WERI-Rb-1 (cell line): ENCODE data around the gene COL8A1.

Experiments used
- DNase-seq: peaks from one replicate; pipeline ENCODE4 v3.0.0-alpha.2; 2020
- H3K27ac ChIP-seq: fragments of 250-450 bp; sonication (Bioruptor Pico); 2 replicates; pipeline ENCODE4 v1.5.1; 2020; ENCODE audit warnings: mild to moderate bottlenecking, moderate library complexity
- H3K27me3 ChIP-seq: fragments of 250-450 bp; sonication (Bioruptor Pico); 2 replicates; pipeline ENCODE4 v1.5.1; 2021; ENCODE audit warnings: mild to moderate bottlenecking, low read depth, moderate library complexity; ENCODE audit not compliant: insufficient read depth, severe bottlenecking
- H3K36me3 ChIP-seq: fragments of 250-450 bp; sonication (Bioruptor Pico); 2 replicates; pipeline ENCODE4 v1.5.1; 2020; ENCODE audit warnings: mild to moderate bottlenecking, moderate library complexity
- H3K4me3 ChIP-seq: 2 replicates; pipeline ENCODE4 v1.5.1; 2011; ENCODE audit warnings: low read depth, mild to moderate bottlenecking, control low read depth, low read length
- H3K9me3 ChIP-seq: fragments of 250-450 bp; sonication (Bioruptor Pico); 2 replicates; pipeline ENCODE4 v1.5.1; 2021; ENCODE audit warnings: mild to moderate bottlenecking, moderate library complexity; ENCODE audit not compliant: severe bottlenecking
- TF ChIP-seq, protein P1 (sequence below): IDR thresholded peaks from 2 replicates; pipeline ENCODE4 v1.5.1; 2011; ENCODE audit warnings: low read depth, mild to moderate bottlenecking, control low read depth, inconsistent platforms, low read length

COL8A1 gene

DNA sequence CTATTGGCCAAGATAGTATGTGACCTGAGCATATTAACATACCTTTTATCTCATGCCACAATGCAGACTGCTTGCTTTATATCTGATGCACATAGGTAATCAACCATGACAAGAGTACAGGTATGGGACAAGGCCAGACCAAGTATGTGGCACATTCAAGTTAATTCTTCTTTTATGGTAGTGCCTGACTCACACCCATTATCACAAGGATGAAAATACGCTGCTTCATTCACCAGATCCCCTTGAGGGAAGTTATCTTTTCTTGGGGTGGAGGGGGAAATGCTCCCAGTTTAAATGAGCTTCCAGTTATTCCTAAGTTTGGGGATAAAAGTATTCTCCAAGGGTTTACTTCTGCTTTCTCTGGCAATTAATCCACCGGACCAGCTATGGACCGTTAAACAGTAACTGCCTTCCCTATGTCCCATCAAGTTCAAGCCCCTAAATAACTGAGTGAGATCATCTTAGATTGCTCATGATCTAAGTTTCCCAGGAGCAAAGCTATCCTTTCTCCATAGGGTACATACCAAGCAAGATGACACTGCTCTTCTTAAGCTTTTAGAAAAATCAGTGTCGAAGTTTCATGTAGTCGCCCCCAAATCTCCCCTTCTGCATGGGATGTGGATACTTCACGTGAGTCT, 1.9 kb downstream of the COL8A1 start:
- no peaks in the 10 kb centered on the region for H3K27me3 ChIP-seq
- DNase-seq: no peak
- TF ChIP-seq, protein P1, sequence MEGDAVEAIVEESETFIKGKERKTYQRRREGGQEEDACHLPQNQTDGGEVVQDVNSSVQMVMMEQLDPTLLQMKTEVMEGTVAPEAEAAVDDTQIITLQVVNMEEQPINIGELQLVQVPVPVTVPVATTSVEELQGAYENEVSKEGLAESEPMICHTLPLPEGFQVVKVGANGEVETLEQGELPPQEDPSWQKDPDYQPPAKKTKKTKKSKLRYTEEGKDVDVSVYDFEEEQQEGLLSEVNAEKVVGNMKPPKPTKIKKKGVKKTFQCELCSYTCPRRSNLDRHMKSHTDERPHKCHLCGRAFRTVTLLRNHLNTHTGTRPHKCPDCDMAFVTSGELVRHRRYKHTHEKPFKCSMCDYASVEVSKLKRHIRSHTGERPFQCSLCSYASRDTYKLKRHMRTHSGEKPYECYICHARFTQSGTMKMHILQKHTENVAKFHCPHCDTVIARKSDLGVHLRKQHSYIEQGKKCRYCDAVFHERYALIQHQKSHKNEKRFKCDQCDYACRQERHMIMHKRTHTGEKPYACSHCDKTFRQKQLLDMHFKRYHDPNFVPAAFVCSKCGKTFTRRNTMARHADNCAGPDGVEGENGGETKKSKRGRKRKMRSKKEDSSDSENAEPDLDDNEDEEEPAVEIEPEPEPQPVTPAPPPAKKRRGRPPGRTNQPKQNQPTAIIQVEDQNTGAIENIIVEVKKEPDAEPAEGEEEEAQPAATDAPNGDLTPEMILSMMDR: no peak
- H3K4me3 ChIP-seq: no peak overlapping the region
- no peaks in the 10 kb centered on the region for H3K9me3 ChIP-seq
- no peak overlapping the region for H3K27ac ChIP-seq
- no peaks in the 10 kb centered on the region for H3K36me3 ChIP-seq

DNA sequence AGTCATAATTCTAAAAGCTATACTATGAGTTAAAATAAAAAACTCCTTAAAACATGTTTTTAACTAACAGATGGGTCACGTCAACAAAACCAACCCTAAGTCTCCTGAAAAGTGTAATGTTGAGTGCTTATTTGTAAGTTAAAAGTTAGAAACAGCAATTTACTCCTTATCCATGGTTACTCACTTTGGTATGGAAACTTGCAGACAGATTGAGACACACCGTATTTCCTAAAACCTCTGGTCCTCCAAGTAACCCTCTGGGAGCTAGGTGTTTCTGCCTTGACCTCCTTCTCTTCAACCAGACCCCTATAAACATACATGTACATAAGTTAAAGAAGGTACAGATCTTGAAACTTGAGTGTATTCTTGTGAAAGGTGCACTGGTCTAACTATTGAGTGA, 3.1 kb downstream of the COL8A1 start:
- Histone ChIP-seq H3K4me3 (no peak overlapping the region), H3K9me3 (no peaks in the 10 kb centered on the region), H3K36me3 (no peaks in the 10 kb centered on the region), H3K27ac (no peak overlapping the region), H3K27me3 (no peaks in the 10 kb centered on the region)
- no peak for DNase-seq
- TF ChIP-seq, protein P1: no peak

DNA sequence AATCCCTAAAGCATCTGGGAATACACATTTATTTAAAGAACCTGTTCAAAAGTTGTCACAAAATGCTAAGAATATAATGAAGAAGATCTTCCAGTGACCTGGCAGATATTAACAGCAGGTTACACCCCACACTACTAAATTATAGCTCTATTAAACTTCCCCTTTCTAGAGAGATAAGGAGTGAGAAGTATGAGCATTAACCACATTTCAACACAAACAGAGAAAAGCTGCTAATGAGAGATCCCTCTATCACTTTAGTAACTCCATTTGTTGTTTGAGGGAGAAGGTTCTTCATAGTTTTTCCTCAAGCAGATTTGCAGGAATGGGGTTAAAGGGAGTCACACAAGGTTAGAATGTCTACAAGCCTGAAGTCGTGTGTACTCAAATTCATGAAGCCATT, 3.6 kb downstream of the COL8A1 start:
- no peak overlapping the region for H3K4me3 ChIP-seq
- no peaks in the 10 kb centered on the region for H3K36me3 ChIP-seq
- H3K27me3 ChIP-seq: no peaks in the 10 kb centered on the region
- DNase-seq: no peak
- TF ChIP-seq, protein P1: no peak
- no peaks in the 10 kb centered on the region for H3K9me3 ChIP-seq
- H3K27ac ChIP-seq: no peak overlapping the region

DNA sequence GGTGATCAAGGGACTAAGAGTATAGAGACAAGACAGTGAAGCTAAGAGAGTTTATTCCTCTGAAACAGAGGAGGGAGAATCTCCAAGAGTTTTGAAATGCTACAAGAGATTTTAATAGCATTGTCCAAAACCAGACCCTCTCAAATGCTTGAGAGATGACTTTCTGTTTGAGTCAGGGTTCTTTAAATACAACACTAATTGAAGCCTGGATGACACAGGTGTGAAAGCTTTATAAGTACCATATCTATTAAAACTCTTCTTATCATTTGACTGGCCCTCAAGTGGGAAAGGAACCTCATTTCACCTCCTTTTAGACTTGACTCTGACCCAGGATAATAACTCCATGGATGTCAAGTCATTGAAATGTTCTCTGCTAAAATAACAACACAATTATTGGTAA, 5.6 kb downstream of the COL8A1 start:
- Histone ChIP-seq H3K9me3 (no peaks in the 10 kb centered on the region), H3K4me3 (no peak overlapping the region), H3K27me3 (no peaks in the 10 kb centered on the region), H3K27ac (no peak overlapping the region), H3K36me3 (no peaks in the 10 kb centered on the region)
- no peak for DNase-seq
- TF ChIP-seq, protein P1: no peak

DNA sequence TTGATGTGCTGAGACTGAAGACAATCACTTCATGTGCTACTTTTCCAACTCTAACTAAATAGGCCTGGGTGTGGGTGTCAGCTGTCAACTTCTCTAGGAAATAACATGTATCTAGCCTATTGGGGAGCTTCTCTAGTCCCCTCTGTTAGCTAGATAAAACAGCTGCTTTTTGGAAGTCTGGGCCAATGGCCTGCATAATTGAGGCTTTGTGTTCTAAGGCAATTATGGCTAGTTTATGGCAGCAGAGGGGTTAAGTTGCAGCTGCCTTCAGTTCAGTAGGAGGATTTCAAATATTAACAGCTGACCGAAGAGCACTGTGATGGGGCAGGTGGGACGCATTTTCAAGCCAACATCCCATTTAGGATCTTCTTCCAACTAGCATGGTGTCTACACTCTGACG, 6.4 kb downstream of the COL8A1 start:
- H3K36me3 ChIP-seq: no peaks in the 10 kb centered on the region
- no peak overlapping the region for H3K4me3 ChIP-seq
- TF ChIP-seq, protein P1: no peak
- no peaks in the 10 kb centered on the region for H3K9me3 ChIP-seq
- no peak overlapping the region for H3K27ac ChIP-seq
- no peaks in the 10 kb centered on the region for H3K27me3 ChIP-seq
- no peak for DNase-seq
